ENCODE data around the gene SLC35A5. TPM values are rescaled to one million over a fixed set of nuclear protein-coding genes. Genes with fewer than 3 reads are reported as not detected.

The SLC35A5 gene
- total and polyA plus RNA-seq, 2 of the 13 experiments (the other 11 are each of a cell fraction or from before 2014, with no cell fraction given) = 15.5 to 26.5 TPM

DNA sequence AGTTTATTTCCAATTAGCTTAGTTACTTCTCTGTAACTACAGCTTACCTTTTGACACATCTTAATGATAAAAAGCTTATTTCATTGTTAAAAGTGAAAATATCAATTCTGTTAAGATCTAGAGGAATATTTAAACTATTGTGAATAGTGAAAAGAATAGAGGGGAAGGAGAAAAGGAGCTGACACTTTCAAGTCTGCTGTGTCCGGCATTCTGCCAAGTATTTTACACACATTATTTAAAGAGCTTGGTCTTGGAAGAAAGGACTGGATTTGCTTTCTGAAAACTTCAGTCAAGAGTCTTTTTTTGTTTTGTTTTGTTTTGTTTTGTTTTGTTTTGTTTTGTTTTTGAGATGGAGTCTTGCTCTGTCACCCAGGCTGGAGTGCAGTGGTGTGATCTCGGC is 44.3 kb downstream of the SLC35A5 start (continued):
- TF ChIP-seq, protein P1, sequence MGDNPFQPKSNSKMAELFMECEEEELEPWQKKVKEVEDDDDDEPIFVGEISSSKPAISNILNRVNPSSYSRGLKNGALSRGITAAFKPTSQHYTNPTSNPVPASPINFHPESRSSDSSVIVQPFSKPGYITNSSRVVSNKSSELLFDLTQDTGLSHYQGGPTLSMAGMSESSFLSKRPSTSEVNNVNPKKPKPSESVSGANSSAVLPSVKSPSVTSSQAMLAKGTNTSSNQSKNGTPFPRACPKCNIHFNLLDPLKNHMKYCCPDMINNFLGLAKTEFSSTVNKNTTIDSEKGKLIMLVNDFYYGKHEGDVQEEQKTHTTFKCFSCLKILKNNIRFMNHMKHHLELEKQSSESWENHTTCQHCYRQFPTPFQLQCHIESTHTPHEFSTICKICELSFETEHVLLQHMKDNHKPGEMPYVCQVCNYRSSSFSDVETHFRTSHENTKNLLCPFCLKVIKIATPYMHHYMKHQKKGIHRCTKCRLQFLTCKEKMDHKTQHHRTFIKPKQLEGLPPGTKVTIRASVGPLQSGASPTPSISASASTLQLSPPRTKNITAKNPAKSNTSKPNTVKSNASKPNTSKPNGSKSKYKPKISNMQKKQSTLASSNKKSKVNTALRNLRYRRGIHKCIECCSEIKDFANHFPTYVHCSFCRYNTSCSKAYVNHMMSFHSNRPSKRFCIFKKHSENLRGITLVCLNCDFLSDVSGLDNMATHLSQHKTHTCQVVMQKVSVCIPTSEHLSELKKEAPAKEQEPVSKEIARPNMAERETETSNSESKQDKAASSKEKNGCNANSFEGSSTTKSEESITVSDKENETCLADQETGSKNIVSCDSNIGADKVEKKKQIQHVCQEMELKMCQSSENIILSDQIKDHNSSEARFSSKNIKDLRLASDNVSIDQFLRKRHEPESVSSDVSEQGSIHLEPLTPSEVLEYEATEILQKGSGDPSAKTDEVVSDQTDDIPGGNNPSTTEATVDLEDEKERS (CRISPR knock-in tag; IDR thresholded peaks at IDR 0.05) = no peak
- TF ChIP-seq SUZ12 (IDR thresholded peaks at IDR 0.05; ENCODE audit: low read depth, low read length) = no peak
- TF ChIP-seq, protein P2, sequence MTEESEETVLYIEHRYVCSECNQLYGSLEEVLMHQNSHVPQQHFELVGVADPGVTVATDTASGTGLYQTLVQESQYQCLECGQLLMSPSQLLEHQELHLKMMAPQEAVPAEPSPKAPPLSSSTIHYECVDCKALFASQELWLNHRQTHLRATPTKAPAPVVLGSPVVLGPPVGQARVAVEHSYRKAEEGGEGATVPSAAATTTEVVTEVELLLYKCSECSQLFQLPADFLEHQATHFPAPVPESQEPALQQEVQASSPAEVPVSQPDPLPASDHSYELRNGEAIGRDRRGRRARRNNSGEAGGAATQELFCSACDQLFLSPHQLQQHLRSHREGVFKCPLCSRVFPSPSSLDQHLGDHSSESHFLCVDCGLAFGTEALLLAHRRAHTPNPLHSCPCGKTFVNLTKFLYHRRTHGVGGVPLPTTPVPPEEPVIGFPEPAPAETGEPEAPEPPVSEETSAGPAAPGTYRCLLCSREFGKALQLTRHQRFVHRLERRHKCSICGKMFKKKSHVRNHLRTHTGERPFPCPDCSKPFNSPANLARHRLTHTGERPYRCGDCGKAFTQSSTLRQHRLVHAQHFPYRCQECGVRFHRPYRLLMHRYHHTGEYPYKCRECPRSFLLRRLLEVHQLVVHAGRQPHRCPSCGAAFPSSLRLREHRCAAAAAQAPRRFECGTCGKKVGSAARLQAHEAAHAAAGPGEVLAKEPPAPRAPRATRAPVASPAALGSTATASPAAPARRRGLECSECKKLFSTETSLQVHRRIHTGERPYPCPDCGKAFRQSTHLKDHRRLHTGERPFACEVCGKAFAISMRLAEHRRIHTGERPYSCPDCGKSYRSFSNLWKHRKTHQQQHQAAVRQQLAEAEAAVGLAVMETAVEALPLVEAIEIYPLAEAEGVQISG (CRISPR knock-in tag; IDR thresholded peaks at IDR 0.05) = no peak

DNA sequence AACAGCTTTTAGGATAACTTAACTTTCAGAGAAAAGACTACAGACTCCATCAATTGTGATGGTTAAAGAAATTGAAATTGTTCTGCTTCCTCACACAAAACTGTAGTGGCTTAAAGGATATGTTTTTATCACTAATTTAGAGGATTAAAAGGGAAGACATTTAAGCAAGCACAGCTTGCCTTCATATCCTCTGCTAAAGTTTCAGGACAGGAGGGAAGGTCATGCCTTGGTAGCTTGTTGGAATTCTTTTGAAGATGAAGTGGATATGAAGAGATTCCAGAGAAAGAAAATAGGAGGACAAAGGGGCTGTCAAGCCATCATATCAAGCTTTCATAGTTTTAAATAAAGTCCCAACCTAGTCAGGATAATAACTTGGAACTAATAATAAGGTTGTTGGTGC is 46.0 kb downstream of the SLC35A5 start:
- ATAC-seq (no peak), DNase-seq (ENCODE audit: low spot score) (no peak), FAIRE-seq (no peak)
- Histone ChIP-seq H3K36me3 (replicated peaks in 1 of 2; ENCODE audit: control insufficient read depth in 1 of 2, insufficient read depth in 2 of 2, low read length in 2 of 2) (no peaks in the 10 kb centered on the region), H3K4me1 (ENCODE audit: insufficient read depth, low read length) (no peaks in the 10 kb centered on the region), H3K9ac (ENCODE audit: insufficient read depth, low read depth, low read length) (no peak overlapping the region), H3K4me3 (replicated peaks in 1 of 3; ENCODE audit: insufficient read depth in 1 of 3, low read depth in 2 of 3, low read length in 3 of 3) (no peak overlapping the region), H3K9me3 (ENCODE audit: low read length) (no peaks in the 10 kb centered on the region), H3K27ac (ENCODE audit: extremely low read length, insufficient read depth, low read length) (no peak overlapping the region), H3K4me2 (ENCODE audit: low read depth, low read length) (no peak overlapping the region), H4K20me1 (ENCODE audit: insufficient read depth, low read length) (no peaks in the 10 kb centered on the region), H3K79me2 (ENCODE audit: insufficient read depth, low read length) (no peaks in the 10 kb centered on the region), H2AFZ (ENCODE audit: low read length) (no peak overlapping the region), H3K27me3 (ENCODE audit: control insufficient read depth in 1 of 2, insufficient read depth in 2 of 2, low read length in 2 of 2) (peaks cover 0 to 7% of the 10 kb centered on the region in 2 experiments; a peak in 1 of 5 replicates)
- intact Hi-C loops (cut with micrococcal nuclease; ENCODE audit: unreplicated experiment) (no loop called here), in situ Hi-C loops (cut with HindIII; ENCODE audit: extremely low pct_ligation_motif_present, low pct_unique_long_range_greater_than_20kb) (no loop called here)
- no TSS peak for BruUV-seq (replicated peaks)
- POLR2A ChIA-PET = no interaction called here
- CTCF ChIA-PET (ENCODE audit: low intra/inter-chr PET ratio, low total read pairs) = no interaction called here
- TF ChIP-seq CCAR2 (optimal IDR thresholded peaks at IDR 0.05; ENCODE audit: low read depth, low read length) = no peak
- no peak for TF ChIP-seq ZSCAN30 (CRISPR knock-in tag; IDR thresholded peaks at IDR 0.05)
- TF ChIP-seq DNMT3B (CRISPR knock-in tag; conservative IDR thresholded peaks at IDR 0.05) = no peak
- TF ChIP-seq ZBTB42 (CRISPR knock-in tag; IDR thresholded peaks at IDR 0.05) = no peak
- no peak for TF ChIP-seq ZNF674 (CRISPR knock-in tag; IDR thresholded peaks at IDR 0.05; ENCODE audit: low read depth)
- TF ChIP-seq PCBP1 (IDR thresholded peaks at IDR 0.05; ENCODE audit: borderline replicate concordance, low read depth, low read length) = no peak
- no peak for TF ChIP-seq FOXA3 (CRISPR knock-in tag; IDR thresholded peaks at IDR 0.05)
- TF ChIP-seq ZNF431 (CRISPR knock-in tag; IDR thresholded peaks at IDR 0.05; ENCODE audit: borderline replicate concordance, low read depth) = no peak
- no peak for TF ChIP-seq ZNF782 (CRISPR knock-in tag; IDR thresholded peaks at IDR 0.05; ENCODE audit: borderline replicate concordance)
- TF ChIP-seq IRF2 (CRISPR knock-in tag; IDR thresholded peaks at IDR 0.05) = no peak

Measured in HepG2 (cell line).